Measurements from ENCODE around the gene PRTN3.
"Not testable (repeated sequence)": the region's sequence is repeated elsewhere in the genome, so short reads cannot be mapped to it uniquely, and the experiment has no call there.

The PRTN3 gene

DNA sequence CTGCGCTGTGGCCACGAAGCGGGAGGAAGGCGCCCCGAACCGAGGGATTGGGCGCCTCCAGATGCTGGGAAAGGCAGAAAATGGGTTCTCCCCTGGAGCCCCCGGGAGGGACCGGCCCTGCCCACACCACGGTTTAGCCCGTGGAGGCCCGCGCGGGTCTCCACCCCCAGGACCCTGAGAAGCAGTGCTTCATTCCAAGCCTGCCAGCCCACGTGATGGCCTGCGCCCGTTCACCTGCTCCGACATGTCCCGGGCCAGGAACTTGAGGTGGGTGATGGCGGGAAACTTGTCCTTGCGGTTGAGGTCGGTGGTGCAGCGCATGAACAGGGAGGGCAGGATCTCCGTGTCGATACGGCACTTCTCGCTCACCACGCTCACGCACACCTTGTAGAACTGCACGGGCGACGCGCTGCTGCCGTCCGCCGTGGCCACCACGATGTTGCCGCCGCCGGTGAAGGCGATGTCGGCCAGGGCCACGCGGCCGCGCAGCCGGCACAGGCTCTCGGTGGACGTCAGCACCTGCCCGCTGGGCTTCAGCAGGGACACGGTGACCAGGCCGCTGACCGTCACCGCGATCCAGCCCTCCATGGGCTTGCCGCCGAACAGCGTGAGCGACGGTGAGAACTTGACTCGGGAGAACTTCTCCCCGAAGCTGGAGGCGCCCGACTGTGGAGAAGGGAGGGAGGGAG is 44.9 kb downstream of the PRTN3 start:
- in situ Hi-C loops (cut with MboI; ENCODE audit: low sequenced_read_pairs, unreplicated experiment) = no loop called here
- TF ChIP-seq, protein P1, sequence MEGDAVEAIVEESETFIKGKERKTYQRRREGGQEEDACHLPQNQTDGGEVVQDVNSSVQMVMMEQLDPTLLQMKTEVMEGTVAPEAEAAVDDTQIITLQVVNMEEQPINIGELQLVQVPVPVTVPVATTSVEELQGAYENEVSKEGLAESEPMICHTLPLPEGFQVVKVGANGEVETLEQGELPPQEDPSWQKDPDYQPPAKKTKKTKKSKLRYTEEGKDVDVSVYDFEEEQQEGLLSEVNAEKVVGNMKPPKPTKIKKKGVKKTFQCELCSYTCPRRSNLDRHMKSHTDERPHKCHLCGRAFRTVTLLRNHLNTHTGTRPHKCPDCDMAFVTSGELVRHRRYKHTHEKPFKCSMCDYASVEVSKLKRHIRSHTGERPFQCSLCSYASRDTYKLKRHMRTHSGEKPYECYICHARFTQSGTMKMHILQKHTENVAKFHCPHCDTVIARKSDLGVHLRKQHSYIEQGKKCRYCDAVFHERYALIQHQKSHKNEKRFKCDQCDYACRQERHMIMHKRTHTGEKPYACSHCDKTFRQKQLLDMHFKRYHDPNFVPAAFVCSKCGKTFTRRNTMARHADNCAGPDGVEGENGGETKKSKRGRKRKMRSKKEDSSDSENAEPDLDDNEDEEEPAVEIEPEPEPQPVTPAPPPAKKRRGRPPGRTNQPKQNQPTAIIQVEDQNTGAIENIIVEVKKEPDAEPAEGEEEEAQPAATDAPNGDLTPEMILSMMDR (IDR thresholded peaks at IDR 0.05; ENCODE audit: borderline replicate concordance, control extremely low read depth, extremely low read depth, insufficient read depth, missing control alignments) = no peak

DNA sequence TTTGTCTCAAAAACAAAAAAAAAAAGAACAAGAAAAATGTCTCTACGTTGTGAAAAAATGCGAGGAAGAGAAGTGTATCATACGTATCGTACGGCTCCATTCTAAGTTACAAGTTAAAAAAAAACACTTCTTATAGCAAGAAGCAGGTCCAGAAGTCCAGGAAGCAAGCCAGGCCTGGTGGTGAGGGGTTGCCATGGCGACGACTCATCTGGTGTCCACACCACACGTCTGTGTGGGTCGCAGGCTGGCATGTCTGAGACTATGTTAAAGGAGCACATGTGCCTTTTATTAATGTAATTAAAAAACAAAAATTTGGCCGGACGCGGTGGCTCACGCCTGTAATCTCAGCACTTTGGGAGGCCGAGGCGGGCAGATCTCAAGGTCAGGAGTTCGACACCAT is 46.3 kb downstream of the PRTN3 start:
- no peak for DNase-seq (ENCODE audit: low spot score)
- in situ Hi-C loops (cut with MboI; ENCODE audit: low sequenced_read_pairs, unreplicated experiment) = no loop called here
- TF ChIP-seq, protein P1 (IDR thresholded peaks at IDR 0.05; ENCODE audit: borderline replicate concordance, control extremely low read depth, extremely low read depth, insufficient read depth, missing control alignments) = no peak

More for the DNA sequence above, 44.9 kb downstream of the PRTN3 start:
- DNase-seq (ENCODE audit: low spot score) = no peak

DNA sequence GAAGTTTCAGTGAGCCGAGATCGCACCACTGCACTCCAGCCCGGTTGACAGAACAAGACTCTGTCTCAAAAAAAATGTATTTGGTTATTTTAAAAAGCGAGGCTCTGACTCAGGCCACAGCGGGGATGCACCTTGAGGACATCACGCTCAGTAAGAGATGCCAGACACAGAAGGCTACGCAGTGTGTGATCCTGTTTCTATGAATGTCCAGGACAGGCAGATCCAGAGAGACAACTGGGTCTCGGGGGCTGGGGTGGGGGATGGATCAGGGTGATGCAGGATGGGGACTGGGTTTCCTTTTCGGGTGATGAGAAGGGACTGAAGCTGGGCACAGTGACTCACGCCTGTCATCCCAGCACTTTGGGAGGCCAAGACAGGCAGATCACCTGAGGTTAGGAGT is 46.8 kb downstream of the PRTN3 start:
- TF ChIP-seq, protein P1 (IDR thresholded peaks at IDR 0.05; ENCODE audit: borderline replicate concordance, control extremely low read depth, extremely low read depth, insufficient read depth, missing control alignments) = no peak
- no peak for DNase-seq (ENCODE audit: low spot score)
- in situ Hi-C loops (cut with MboI; ENCODE audit: low sequenced_read_pairs, unreplicated experiment) = no loop called here

DNA sequence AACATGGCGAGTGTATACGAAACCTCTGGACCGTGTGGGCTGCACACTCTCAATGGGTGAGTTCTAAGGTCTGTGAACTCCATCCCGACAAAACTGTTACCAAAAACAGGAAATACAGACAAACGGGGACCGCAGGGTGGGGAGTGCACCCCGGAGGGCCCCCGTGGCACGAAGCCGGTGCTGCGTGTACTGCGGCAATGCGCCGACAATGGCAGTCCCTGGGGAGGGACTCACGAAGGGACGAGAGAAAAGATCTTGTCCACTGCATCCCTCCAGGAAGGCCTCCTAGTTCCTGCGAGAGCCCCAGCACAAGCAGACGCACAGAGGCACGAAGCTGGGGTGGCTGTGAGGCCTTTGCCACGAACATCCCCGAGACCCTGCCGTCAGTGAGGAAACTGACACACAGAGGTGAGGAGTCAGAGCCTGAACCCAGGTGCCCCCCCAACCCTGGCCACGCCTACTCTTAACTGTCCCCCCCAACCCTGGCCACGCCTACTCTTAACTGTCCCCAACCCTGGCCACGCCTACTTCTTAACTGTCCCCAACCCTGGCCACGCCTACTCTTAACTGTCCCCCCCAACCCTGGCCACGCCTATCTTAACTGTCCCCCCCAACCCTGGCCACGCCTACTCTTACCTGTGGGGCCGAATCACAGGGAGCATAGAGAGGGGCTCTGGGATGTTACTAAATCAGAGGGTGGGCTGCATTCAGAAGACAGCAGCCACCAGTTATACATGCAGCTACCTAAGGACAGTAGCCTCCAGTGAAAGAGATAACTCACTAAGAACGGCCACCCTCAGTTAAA is 48.0 kb downstream of the PRTN3 start:
- in situ Hi-C loops (cut with MboI; ENCODE audit: low sequenced_read_pairs, unreplicated experiment) = no loop called here
- no peak for DNase-seq (ENCODE audit: low spot score)
- TF ChIP-seq, protein P1 (IDR thresholded peaks at IDR 0.05; ENCODE audit: borderline replicate concordance, control extremely low read depth, extremely low read depth, insufficient read depth, missing control alignments) = no peak

DNA sequence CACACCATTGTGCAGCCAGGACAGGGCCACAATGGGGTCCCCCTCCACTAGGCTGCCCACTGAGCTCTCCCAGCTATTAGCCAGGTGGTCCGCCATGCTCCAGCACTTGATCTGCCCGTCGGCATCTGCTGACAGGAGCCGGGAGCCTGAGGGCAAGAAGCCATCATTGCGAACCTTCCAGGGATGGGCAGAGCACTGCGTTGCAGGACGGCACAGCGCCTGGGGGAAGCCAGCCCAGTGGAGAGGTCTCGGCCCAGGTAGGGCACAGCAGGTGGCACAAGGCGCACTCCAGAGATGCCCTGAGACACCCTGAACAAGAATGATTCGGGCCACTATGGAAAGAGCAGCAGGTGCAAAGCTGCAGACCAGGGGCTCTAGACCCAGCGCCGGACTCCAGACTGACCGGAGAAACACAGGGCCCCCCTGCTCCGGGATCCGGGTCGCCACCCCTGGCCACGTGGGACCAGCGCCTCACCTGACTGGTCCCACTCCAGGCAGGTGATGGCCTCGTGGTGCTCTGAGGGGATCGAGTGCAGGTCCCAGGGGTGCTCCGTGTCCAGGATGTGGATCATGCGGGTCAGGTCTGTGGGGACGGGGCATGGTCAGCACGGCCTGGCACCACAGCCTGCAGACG is 49.0 kb downstream of the PRTN3 start:
- TF ChIP-seq, protein P1 (IDR thresholded peaks at IDR 0.05; ENCODE audit: borderline replicate concordance, control extremely low read depth, extremely low read depth, insufficient read depth, missing control alignments) = no peak
- in situ Hi-C loops (cut with MboI; ENCODE audit: low sequenced_read_pairs, unreplicated experiment) = no loop called here
- no peak for DNase-seq (ENCODE audit: low spot score)

DNA sequence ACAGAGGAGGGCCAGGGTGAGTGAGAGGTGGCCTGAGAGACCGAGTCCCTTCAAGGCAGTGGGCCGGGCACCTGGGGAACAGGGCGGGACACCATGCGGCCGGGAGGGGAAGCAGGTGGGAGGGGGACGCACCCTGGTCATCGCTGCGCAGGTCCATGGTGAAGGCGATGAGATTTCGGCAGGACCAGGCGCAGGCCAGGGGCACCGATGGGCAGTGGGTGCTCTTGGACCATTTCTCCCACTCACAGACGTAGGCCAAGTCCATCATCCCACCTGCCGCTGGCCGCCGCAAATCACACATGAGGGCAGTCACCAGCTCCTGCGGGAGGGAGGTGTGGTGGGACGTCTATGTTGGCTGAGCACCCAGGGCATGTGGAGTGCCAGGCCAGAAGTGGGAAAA is 50.0 kb downstream of the PRTN3 start:
- TF ChIP-seq, protein P1 (IDR thresholded peaks at IDR 0.05; ENCODE audit: borderline replicate concordance, control extremely low read depth, extremely low read depth, insufficient read depth, missing control alignments) = no peak
- DNase-seq (ENCODE audit: low spot score) = no peak
- in situ Hi-C loops (cut with MboI; ENCODE audit: low sequenced_read_pairs, unreplicated experiment) = no loop called here

DNA sequence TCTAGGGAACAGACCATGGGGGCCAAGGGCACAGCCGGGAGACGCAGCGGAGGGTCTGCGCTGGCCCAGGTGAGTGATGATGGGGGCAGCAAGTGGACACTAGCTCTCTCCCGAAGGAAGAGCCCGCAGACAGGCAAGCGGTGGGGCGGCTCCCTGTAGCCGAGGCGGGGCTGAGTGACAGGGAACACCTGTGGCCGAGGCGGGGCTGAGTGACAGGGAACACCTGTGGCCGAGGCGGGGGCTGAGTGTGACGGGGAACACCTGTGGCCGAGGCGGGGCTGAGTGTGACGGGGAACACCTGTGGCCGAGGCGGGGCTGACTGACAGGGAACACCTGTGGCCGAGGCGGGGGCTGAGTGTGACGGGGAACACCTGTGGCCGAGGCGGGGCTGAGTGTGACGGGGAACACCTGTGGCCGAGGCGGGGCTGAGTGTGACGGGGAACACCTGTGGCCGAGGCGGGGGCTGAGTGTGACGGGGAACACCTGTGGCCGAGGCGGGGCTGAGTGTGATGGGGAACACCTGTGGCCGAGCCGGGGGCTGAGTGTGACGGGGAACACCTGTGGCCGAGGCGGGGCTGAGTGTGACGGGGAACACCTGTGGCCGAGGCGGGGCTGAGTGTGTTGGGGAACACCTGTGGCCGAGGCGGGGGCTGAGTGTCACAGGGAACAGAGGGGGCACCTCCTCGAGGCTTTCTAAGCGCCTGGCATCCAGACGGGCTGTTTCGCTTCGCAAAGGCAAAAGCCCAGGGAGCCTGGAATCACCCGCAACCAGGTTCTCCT is 50.8 kb downstream of the PRTN3 start:
- in situ Hi-C loops (cut with MboI; ENCODE audit: low sequenced_read_pairs, unreplicated experiment); DNase-seq (ENCODE audit: low spot score): not testable (repeated sequence)

Data from GM13976 (cell line).